H9 (cell line): ENCODE results near the gene RFWD3. TPM values are rescaled to one million over a fixed set of nuclear protein-coding genes. Genes with fewer than 3 reads are reported as not detected.

Source experiments
- DNase-seq: peaks from one replicate; pipeline ENCODE4 v3.0.0-alpha.2; 2017
- H2AFZ ChIP-seq: one replicate; pipeline ENCODE4 v1.6.1; 2013; ENCODE audit warnings: mild to moderate bottlenecking, low read length, control low read depth, moderate library complexity
- H2AK5ac ChIP-seq: 2 replicates; pipeline ENCODE4 v1.6.1; 2013; ENCODE audit warnings: low read length, control low read depth, mixed read lengths; ENCODE audit not compliant: insufficient read length
- H2BK120ac ChIP-seq: one replicate; pipeline ENCODE4 v1.6.1; 2013; ENCODE audit warnings: low read depth, mild to moderate bottlenecking, low read length, control low read depth, inconsistent platforms; ENCODE audit not compliant: poor library complexity, severe bottlenecking
- H2BK12ac ChIP-seq: 2 replicates; pipeline ENCODE4 v1.6.1; 2013; ENCODE audit warnings: low read length, control low read depth, mixed read lengths, low read depth; ENCODE audit not compliant: insufficient read length
- H2BK15ac ChIP-seq: 2 replicates; pipeline ENCODE4 v1.6.1; 2013; ENCODE audit warnings: low read depth, low read length, control low read depth
- H2BK20ac ChIP-seq: one replicate; pipeline ENCODE4 v1.6.1; 2013; ENCODE audit warnings: low read depth, mild to moderate bottlenecking, low read length, control low read depth, inconsistent platforms; ENCODE audit not compliant: poor library complexity, severe bottlenecking
- H2BK5ac ChIP-seq: 2 replicates; pipeline ENCODE4 v1.6.1; 2013; ENCODE audit warnings: low read length, control low read depth, mixed read lengths; ENCODE audit not compliant: insufficient read length
- H3K14ac ChIP-seq: 2 replicates; pipeline ENCODE4 v1.6.1; 2013; ENCODE audit warnings: low read length, control low read depth; ENCODE audit not compliant: insufficient read depth
- H3K18ac ChIP-seq: 2 replicates; pipeline ENCODE4 v1.6.1; 2013; ENCODE audit warnings: low read depth, mild to moderate bottlenecking, mixed read lengths, low read length, control low read depth; ENCODE audit not compliant: insufficient read length
- H3K23ac ChIP-seq: 2 replicates; pipeline ENCODE4 v1.6.1; 2013; ENCODE audit warnings: low read length, control low read depth, mixed read lengths, low read depth; ENCODE audit not compliant: insufficient read length
- H3K23me2 ChIP-seq: 2 replicates; pipeline ENCODE4 v1.6.1; 2013; ENCODE audit warnings: low read depth, mild to moderate bottlenecking, mixed read lengths, low read length, control low read depth; ENCODE audit not compliant: insufficient read length, poor library complexity, severe bottlenecking
- H3K27ac ChIP-seq: 2 replicates; pipeline ENCODE4 v1.5.1; 2013; ENCODE audit warnings: low read length, control low read depth, mixed read lengths, low read depth; ENCODE audit not compliant: insufficient read length
- H3K27me3 ChIP-seq: 2 replicates; pipeline ENCODE4 v1.6.1; 2013; ENCODE audit warnings: low read length, control low read depth, inconsistent platforms; ENCODE audit not compliant: insufficient read depth
- H3K4ac ChIP-seq: 2 replicates; pipeline ENCODE4 v1.6.1; 2013; ENCODE audit warnings: low read depth, mild to moderate bottlenecking, control low read depth, inconsistent platforms, low read length, moderate library complexity
- H3K4me1 ChIP-seq: 2 replicates; pipeline ENCODE4 v1.6.1; 2013; ENCODE audit warnings: low read length, control low read depth, inconsistent platforms; ENCODE audit not compliant: insufficient read depth
- H3K4me2 ChIP-seq: 2 replicates; pipeline ENCODE4 v1.6.1; 2013; ENCODE audit warnings: low read length, control low read depth, mixed read lengths; ENCODE audit not compliant: insufficient read length, insufficient read depth
- H3K56ac ChIP-seq: 2 replicates; pipeline ENCODE4 v1.6.1; 2013; ENCODE audit warnings: low read depth, mild to moderate bottlenecking, mixed read lengths, low read length, control low read depth; ENCODE audit not compliant: insufficient read length
- H3K79me1 ChIP-seq: 2 replicates; pipeline ENCODE4 v1.6.1; 2013; ENCODE audit warnings: low read depth, mild to moderate bottlenecking, moderate library complexity, low read length, control low read depth, inconsistent platforms; ENCODE audit not compliant: insufficient read depth, poor library complexity, severe bottlenecking
- H3K79me2 ChIP-seq: 2 replicates; pipeline ENCODE4 v1.6.1; 2013; ENCODE audit warnings: low read length, control low read depth, inconsistent platforms; ENCODE audit not compliant: insufficient read depth
- H3K9ac ChIP-seq: 2 replicates; pipeline ENCODE4 v1.6.1; 2013; ENCODE audit warnings: low read length, control low read depth, mixed read lengths; ENCODE audit not compliant: insufficient read length; ENCODE audit errors: extremely low read depth
- H3K9me3 ChIP-seq: one replicate; pipeline ENCODE4 v1.6.1; 2013; ENCODE audit warnings: low read depth, low read length, inconsistent platforms; ENCODE audit not compliant: control insufficient read depth
- H3T11ph ChIP-seq: one replicate; pipeline ENCODE4 v1.6.1; 2013; ENCODE audit warnings: mild to moderate bottlenecking, low read length, control low read depth, inconsistent platforms
- H4K20me1 ChIP-seq: one replicate; pipeline ENCODE4 v1.6.1; 2013; ENCODE audit not compliant: control insufficient read depth, insufficient read length, insufficient read depth
- H4K5ac ChIP-seq: 2 replicates; pipeline ENCODE4 v1.6.1; 2013; ENCODE audit warnings: low read depth, mild to moderate bottlenecking, mixed read lengths, low read length, control low read depth; ENCODE audit not compliant: insufficient read length
- H4K8ac ChIP-seq: replicated peaks from 2 replicates; pipeline ENCODE4 v1.6.1; 2013; ENCODE audit warnings: low read length, control low read depth, mixed read lengths, low read depth; ENCODE audit not compliant: insufficient read length
- H4K91ac ChIP-seq: 2 replicates; pipeline ENCODE4 v1.6.1; 2013; ENCODE audit warnings: low read depth, mild to moderate bottlenecking, moderate library complexity, mixed read lengths, low read length, control low read depth; ENCODE audit not compliant: insufficient read length
- H3K27ac Mint-ChIP-seq, 3 experiments: 2 replicates in 2 of 3; 3 replicates in 1 of 3; pipeline ENCODE4 v1.8.0; 2020 to 2021; ENCODE audit warnings: mixed read lengths in 3 of 3, mild to moderate bottlenecking in 1 of 3, moderate library complexity in 1 of 3
- H3K27me3 Mint-ChIP-seq: 2 replicates; pipeline ENCODE4 v1.8.0; 2021; ENCODE audit warnings: low read depth, mild to moderate bottlenecking, moderate library complexity, mixed read lengths
- H3K36me3 Mint-ChIP-seq, 3 experiments: 2 replicates in 2 of 3; 3 replicates in 1 of 3; pipeline ENCODE4 v1.8.0; 2020 to 2021; ENCODE audit warnings: low read depth in 3 of 3, mixed read lengths in 3 of 3; ENCODE audit not compliant: insufficient read depth in 1 of 3
- H3K4me1 Mint-ChIP-seq, 2 experiments: 2 replicates each; pipeline ENCODE4 v1.8.0; 2020; ENCODE audit warnings: mixed read lengths in 2 of 2
- H3K4me3 Mint-ChIP-seq, 2 experiments: 2 replicates in 1 of 2; 3 replicates in 1 of 2; pipeline ENCODE4 v1.8.0; 2020 to 2021; ENCODE audit warnings: mild to moderate bottlenecking in 2 of 2, mixed read lengths in 2 of 2, moderate library complexity in 1 of 2
- H3K9me3 Mint-ChIP-seq, 2 experiments: 2 replicates in 1 of 2; 3 replicates in 1 of 2; pipeline ENCODE4 v1.8.0; 2020; ENCODE audit warnings: mild to moderate bottlenecking in 2 of 2, mixed read lengths in 2 of 2, moderate library complexity in 1 of 2
- WGBS: extraction: QIAGEN DNeasy Blood & Tissue Kit; methylation state at CpG from one replicate; pipeline ENCODE4 v1.1.7; 2013; ENCODE audit warnings: missing lambda C conversion rate, low lambda C conversion rate, mixed read lengths; ENCODE audit not compliant: insufficient read length; ENCODE audit errors: extremely low coverage; 5-methylcytosine and 5-hydroxymethylcytosine counted together
- total RNA-seq: library from RNA; stranded (reverse); gene quantifications from 2 replicates; pipeline ENCODE4 v1.2.1, GENCODE V29; 2021
- TF ChIP-seq, protein P1 (sequence below): fragments of 200-600 bp; sonication (generic); conservative IDR thresholded peaks from 3 replicates; pipeline ENCODE4 v1.8.0; 2021; ENCODE audit warnings: antibody characterized with exemption, mild to moderate bottlenecking

Gene RFWD3
- total RNA-seq, 1 experiment from 2014 or later, result 114 TPM

- Mint-ChIP-seq H3K4me3 (no peak overlapping the region), H3K4me1 (peaks cover 5% of the 10 kb centered on the region in 2 experiments), H3K36me3 (peaks cover 8 to 18% (median 17%) of the 10 kb centered on the region in 3 experiments; a peak in 6 of 7 replicates), H3K27me3 (no peaks in the 10 kb centered on the region), H3K27ac (no peak overlapping the region), H3K9me3 (no peaks in the 10 kb centered on the region)
- no peak overlapping the region for H4K8ac ChIP-seq
- H3K79me1 ChIP-seq, result peaks cover 6% of the 10 kb centered on the region
- no peak overlapping the region for H2BK5ac ChIP-seq
- DNase-seq, result no peak
- H3K4ac ChIP-seq, result no peak overlapping the region
- no peak overlapping the region for H3K56ac ChIP-seq
- no peak overlapping the region for H3T11ph ChIP-seq
- H3K4me1 ChIP-seq, result no peaks in the 10 kb centered on the region
- no peak overlapping the region for H3K23ac ChIP-seq
- H3K27ac ChIP-seq, result no peak overlapping the region
- no peak overlapping the region for H3K14ac ChIP-seq
- no peak overlapping the region for H2AFZ ChIP-seq
- H2BK120ac ChIP-seq, result no peak overlapping the region
- no CpG with 5 or more reads among the region's 3 CpGs for WGBS
- H3K4me2 ChIP-seq, result no peak overlapping the region
- no peak overlapping the region for H2BK15ac ChIP-seq
- no peak overlapping the region for H2BK12ac ChIP-seq
- H2AK5ac ChIP-seq, result no peak overlapping the region
- H4K91ac ChIP-seq, result no peak overlapping the region
- no peak overlapping the region for H3K18ac ChIP-seq
- H3K23me2 ChIP-seq, result no peaks in the 10 kb centered on the region
- no peaks in the 10 kb centered on the region for H3K9me3 ChIP-seq
- peaks cover 16% of the 10 kb centered on the region; the same call in 1 of the 2 replicates for H3K79me2 ChIP-seq
- H3K9ac ChIP-seq, result no peak overlapping the region
- H2BK20ac ChIP-seq, result no peak overlapping the region
- no peaks in the 10 kb centered on the region for H4K20me1 ChIP-seq
- TF ChIP-seq, protein P1, sequence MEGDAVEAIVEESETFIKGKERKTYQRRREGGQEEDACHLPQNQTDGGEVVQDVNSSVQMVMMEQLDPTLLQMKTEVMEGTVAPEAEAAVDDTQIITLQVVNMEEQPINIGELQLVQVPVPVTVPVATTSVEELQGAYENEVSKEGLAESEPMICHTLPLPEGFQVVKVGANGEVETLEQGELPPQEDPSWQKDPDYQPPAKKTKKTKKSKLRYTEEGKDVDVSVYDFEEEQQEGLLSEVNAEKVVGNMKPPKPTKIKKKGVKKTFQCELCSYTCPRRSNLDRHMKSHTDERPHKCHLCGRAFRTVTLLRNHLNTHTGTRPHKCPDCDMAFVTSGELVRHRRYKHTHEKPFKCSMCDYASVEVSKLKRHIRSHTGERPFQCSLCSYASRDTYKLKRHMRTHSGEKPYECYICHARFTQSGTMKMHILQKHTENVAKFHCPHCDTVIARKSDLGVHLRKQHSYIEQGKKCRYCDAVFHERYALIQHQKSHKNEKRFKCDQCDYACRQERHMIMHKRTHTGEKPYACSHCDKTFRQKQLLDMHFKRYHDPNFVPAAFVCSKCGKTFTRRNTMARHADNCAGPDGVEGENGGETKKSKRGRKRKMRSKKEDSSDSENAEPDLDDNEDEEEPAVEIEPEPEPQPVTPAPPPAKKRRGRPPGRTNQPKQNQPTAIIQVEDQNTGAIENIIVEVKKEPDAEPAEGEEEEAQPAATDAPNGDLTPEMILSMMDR, result no peak
- H4K5ac ChIP-seq, result no peak overlapping the region
- no peaks in the 10 kb centered on the region for H3K27me3 ChIP-seq
Measured at GRCh38 chr16:74592847-74593246, 73.8 kb downstream of the RFWD3 start.
